OCI-M2 (cell line): ENCODE results near the gene CRLF1.

Source experiments
- DNase-seq: peaks from one replicate; lab custom pipeline; 2025; ENCODE audit not compliant: unreplicated experiment; lab: John Stamatoyannopoulos, UW

The CRLF1 gene

GRCh38 chr19:18606281-18607225 is at the start of gene CRLF1:
Gene CRLF1, minus strand, starts transcription at chr19:18606799. Its CDS starts 143 bp downstream, at chr19:18606656.
- DNase-seq = no peak

- DNase-seq = no peak
These were observed 48.7 kb upstream of the CRLF1 start for GRCh38 chr19:18655173-18655844.

DNA sequence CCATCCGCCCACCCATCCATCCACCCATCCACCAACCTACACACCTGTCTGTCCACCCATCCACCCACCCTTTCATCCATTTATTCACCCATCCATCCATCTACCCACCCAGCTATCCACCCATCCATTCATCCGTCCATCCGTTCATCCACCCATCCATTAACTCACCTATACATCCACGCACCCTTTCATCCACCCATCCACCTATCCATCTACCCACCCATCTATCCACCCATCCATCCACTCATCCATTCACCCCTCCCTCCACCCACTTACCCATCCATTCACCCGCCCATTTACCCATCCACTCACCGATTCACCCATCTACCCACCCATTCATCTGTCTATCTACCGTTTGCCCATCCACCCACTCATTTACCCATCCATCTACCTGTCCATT is 47.9 kb upstream of the CRLF1 start:
- DNase-seq = no peak

- no peak for DNase-seq
These were observed 47.3 kb upstream of the CRLF1 start for GRCh38 chr19:18653853-18654252.

GRCh38 chr19:18651733-18652132 is 45.1 kb upstream of the CRLF1 start:
- no peak for DNase-seq

GRCh38 chr19:18651300-18651699 is 44.7 kb upstream of the CRLF1 start:
- DNase-seq = no peak

- no peak for DNase-seq
These were observed 44.0 kb upstream of the CRLF1 start for GRCh38 chr19:18650468-18651041.

DNA sequence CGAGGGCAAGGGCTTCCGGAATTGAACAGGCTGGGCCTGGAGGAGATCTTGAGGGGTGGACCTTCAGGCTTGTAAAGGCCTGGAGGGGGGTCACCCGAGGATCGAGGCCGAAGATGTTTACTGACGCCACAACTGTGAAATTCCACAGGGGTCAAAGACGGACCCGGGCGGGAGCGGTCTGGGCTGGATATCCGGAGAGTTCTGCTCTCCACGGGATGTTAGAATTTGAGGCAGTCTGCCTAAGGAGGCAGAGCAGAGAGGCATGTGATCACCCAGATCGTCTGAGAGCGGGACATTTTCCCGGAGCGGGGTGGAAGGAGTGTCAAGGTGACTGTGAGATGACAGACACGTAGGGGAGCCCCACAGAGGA is 43.4 kb upstream of the CRLF1 start:
- no peak for DNase-seq

- DNase-seq = no peak
These were observed 42.9 kb upstream of the CRLF1 start for GRCh38 chr19:18649371-18650020.

- DNase-seq = no peak
These were observed 42.3 kb upstream of the CRLF1 start for GRCh38 chr19:18648973-18649315.

DNA sequence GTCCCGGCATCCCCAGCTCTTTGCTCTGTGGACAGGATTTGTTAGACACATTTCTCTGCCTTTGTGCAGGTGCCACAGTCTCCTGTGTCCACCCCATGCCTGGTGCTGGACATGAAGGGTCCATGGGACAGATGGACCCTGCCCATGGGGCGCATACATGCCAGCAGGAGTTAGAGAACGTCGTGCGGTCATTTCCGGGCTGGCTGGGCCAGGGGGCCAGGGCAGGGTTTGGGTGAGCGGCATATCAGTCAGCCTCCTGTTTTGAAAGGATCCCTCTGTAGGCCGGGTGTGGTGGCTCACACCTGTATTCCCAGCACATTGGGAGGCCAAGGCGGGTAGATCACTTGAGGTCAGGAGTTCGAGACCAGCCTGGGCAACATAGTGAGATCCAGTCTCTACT is 41.2 kb upstream of the CRLF1 start:
- no peak for DNase-seq

DNA sequence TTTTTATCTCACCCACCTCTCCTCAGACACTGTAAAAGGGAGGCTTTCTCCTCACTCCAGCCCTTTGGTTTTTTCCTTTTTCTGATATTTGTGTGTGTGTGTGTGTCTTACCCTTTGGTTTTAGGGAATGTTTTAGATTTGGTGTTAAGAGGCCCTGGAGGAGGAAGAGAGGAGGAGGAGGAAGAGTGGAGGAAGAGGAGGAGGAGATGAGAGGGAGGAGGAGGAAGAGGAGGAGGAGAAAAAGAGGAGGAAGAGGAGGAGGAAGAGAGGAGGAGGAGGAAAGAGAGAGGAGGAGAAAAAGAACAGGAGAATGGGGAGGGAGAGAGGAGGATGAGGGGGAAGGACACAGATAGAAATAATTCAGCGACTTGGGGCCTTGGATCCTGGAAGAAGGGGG is 40.8 kb upstream of the CRLF1 start:
- DNase-seq = no peak

DNA sequence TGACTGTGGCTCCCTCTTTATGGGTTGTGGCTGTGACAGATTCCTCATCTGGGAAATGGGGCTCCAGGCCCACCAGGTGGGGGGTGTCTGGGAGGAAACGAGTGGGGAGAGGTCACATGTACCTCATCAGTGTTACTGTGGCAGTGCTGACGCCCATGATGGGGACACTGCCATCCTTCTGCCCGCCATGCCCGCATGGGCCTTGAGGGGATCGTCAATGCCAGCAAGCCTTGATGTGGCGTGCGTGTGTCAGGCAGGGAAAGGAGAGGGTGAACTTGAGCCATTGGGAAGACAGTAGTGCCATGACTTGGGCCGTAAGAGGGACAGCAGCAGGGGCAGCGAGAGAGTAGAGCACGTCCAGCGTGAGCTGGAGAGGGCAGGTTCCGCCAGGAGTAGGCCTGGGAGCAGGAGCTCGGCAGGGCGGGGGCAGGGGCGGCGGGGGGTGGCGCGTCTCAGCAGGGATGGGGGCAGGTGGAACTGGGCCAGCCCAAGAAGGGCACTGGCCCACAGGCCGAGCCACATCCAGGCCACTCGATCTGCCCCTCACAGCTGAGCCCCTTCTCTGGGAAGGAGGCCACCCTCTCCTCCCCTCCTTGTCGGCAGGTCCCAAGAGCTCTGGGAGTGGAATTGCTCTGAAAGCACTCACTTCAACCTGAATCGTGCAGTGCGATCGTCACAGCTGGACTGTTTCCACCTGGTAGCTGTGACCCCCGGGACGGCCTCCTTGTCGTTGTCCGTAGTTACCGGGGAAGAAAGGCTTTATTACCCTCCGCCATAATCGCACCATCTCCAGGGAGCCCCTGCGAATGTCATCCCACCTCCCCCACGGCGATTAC is 40.2 kb upstream of the CRLF1 start:
- no peak for DNase-seq

DNA sequence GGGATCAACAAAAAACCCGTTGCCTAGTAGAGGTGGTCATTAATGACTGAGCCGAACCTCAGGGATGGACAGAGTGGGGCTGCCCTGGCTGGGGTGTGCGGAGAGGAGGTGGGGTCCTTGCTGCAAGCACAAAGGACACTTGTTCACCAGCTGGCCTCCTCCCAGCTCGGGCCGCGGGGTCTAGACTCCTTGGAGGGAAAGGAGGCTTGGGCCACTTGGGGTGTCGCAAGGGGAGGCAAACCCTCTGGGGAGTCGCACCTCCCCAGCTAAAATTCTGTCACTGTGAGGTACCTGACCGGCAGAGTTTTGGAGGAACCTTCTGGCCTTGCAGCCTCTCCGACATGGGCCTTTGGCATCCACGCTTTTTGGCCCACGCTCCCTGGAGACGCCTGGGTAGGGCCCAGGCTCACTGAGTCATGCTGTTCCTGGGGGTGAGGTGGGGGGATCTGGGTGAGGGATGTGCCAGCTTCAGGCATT is 38.5 kb upstream of the CRLF1 start:
- no peak for DNase-seq

- peak; percentile 19 for DNase-seq
These were observed 37.8 kb upstream of the CRLF1 start for GRCh38 chr19:18644196-18645034.

GRCh38 chr19:18639706-18640243 is 33.2 kb upstream of the CRLF1 start:
- no peak for DNase-seq

DNA sequence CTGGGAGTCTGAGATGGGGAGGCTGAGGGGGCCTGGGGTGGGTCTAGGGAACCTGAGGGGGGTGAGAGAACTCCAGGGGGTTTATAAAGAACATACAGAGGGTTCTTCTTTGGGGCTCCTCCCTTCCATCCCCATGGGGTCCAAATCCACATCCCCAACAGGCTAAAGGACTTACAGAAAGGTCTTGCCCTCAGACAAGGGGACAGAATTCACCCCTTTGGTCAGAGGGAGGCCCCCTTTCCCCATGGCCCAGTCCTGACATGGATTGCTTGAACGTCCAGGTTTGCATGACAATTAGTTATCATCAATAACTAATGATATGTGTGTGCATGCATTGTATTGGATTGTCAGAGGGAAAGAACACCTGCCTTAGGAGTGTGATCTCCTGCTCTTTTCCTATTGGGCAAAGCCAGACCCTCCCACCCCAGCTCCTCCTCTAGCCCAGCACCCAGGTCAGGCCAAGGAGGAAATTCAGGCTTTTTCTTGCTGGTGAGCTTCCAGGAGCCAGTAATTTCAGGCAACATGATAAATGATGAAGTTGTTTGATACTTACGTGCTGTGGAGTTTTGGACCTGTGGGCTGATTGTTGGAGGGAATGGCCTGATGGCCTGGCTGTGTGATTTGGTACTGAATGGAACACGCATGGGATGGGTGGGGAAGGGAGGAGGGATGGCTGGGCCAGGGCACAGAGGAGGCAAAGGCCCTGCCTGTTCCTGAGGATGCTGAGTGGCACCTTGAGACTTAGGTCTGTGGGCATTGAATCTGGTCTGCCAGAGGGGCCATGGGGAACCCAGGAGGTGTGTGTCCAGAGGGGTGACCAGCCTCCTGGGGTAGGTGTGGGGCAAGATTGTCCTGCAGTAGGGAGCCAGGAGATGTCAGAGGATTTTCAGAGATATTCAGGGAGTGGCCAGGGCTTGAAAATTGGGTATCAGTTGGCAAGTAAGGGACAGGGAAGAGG is 31.4 kb upstream of the CRLF1 start:
- no peak for DNase-seq

GRCh38 chr19:18636969-18637629 is 30.5 kb upstream of the CRLF1 start, which contains the start of gene KLHL26:
Gene KLHL26, plus strand, starts transcription at chr19:18637028. Its CDS starts 27 bp downstream, at chr19:18637055.
- DNase-seq = no peak
